Measurements from ENCODE around the gene RTRAF.

Gene RTRAF

DNA sequence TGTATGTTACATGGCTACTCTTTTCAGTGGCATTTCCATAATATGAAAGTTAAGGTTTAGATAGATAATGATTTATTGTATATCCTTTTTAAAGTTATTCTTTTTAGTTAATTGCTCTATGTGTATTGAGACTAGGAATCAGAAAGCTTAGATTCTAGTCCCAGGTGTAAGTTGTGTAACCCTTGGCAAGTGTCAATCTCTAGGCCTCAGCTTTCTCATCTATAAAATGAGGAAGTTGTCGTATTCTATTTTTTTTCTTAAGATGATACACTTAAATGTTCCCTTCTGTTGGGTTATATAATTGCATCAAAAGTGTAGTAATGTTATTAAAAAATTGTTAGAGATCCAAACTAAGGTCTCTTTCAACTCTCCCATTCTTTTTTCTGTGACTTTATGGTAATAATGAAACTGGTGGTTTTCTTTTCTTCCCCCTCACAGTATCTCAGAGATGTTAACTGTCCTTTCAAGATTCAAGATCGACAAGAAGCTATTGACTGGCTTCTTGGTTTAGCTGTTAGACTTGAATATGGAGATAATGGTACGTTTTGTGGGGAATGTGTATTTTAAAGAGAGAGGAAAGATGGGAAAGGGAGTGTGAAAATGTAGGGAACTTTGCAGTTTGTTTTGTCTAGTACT, 4.1 kb downstream of the RTRAF start:
- DNase-seq (ENCODE audit: low read depth), result no peak

DNA sequence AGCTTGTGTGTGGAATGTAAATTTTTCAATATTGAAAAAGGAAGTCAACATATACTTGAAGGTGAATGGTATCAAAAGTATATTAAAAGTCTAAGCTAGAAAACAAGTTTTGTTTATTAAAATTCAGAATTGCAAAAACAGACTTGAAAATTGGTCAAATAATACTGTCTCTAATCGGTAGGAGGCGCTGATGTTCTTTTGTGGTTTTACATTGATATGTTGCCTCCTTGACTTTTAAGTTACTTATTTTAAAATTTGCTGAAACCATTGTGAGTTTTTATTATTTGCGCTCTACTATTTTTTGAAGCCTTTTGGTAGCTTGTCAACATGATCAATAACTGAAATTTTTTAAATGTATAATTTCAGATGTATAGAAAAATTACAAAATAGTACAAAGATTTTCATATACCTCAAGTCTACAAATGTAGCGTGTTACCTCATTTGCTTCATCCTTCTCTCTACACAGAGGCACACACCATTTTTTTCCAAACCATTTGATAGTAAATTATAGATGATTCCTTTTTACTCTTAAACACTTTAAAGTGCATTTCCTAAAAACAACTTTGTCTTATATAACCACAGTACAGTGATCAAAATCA, 6.9 kb downstream of the RTRAF start:
- DNase-seq (ENCODE audit: low read depth), result peak; percentile 58

DNA sequence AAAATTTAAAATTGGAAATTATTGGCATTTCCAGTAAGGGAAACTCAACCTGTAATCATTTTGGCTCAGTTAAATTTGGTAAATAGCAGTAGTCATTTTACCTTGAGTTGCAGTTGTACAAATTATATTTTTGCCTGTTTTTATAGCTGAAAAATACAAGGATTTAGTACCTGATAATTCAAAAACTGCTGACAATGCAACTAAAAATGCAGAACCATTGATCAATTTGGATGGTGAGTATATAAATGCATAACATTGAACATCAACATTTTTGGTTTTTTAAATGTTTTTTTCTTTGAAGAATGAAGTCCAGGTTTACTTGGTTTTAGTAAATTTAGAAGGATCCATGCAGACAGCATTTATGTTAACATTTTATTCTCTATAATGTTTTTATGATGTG, 9.0 kb downstream of the RTRAF start:
- no peak for DNase-seq (ENCODE audit: low read depth)

DNA sequence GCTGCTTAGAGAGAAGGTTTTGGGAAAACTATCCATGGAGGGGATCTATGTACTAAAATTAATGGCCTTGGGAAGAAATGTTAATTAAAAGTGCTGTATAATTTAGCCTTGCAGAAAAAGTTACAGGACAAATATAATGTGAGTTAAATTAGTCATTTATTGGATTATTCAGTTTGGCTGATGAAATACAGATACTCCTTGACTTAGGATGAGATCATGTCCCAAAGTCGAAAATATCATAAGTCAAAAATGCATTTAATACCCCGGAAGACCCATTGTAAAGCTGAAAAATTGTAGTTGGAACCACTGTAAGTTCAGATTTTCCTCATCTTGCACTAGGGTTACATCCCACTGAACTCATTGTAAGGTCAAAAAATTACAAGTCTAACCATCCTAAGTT, 9.7 kb downstream of the RTRAF start:
- peak; percentile 52 for DNase-seq (ENCODE audit: low read depth)

DNA sequence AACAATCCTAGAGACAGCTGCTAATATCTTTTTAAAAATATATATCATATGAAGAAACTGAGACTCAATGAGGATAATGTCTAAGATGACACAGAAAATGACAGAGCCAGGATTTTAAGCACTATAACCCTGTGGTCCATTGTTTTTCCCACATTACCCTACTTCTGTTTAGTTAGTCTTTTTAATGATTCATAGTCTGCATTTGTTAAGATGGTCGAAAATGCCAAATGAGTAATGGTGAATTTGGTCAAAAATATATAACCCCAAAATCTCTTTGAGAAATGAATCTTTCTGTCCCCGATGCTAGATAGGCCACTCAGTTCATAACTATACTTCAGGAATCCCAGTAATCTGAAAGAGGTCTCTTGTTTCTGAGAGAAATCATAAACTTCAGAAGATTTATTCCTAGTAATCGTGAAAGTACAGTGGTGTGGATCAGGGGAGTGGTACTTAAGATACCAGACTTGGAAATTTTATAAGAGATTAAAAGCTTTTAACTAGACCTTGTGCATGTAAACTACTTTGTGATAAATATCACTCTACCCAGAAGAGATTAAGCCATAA, 10.8 kb downstream of the RTRAF start:
- DNase-seq (ENCODE audit: low read depth), result peak; percentile 53

DNA sequence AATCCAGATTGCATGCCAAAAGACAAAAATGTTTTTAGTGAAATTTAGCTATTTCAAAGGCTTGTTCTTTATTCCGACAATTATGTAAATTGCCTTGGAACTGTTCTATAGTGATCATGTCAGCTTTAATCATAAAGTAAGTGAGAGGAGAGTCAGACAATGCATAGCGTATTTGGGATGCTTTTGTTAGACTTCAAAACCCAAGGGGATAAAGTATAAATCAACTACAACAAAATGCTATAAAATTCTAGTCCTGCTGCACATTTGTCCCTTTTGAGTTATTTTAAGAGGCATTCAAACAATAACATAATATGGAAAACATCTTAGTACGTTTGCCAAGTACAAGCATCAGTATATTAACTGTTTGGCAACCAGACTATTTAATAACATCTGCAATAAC, 11.3 kb downstream of the RTRAF start:
- DNase-seq (ENCODE audit: low read depth), result no peak

DNA sequence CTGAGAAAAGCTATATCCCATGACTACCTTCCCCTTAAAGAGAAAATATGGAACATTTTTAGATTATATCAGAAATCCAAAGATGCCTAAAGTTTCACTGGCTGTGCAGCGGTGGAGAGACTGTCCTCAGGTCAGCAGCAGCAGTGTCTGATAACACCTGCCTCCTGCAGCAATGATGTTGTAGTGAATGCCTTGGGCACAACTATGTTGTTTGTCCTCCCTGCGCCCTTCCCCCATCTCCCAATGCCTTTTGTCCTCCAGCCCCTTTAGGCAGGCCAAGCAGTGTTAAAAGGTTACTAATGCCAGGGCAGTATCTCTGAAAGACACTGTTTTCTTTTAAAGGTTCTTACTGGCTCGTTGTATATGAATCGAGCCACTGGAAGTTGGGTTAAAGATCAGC, 13.2 kb downstream of the RTRAF start:
- DNase-seq (ENCODE audit: low read depth), result no peak

DNA sequence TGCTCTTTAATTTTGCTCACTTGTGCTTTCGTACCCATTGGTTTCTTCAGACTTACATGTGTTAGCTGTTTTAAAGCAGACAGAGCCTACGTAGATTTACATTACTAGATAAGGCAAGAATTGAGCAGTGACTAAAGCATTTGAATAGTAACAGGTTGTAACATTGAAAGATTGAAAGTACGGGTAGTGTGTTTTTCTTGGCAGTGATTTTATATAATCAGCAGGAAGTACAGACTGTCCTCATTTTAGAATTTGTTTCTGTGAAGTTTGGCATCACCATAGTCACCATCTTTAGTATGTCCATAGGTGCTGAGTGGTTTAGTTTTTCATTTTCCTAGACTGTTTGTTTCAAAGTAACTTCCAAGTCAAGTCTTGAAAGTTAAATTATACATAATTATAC, 14.0 kb downstream of the RTRAF start:
- no peak for DNase-seq (ENCODE audit: low read depth)

DNA sequence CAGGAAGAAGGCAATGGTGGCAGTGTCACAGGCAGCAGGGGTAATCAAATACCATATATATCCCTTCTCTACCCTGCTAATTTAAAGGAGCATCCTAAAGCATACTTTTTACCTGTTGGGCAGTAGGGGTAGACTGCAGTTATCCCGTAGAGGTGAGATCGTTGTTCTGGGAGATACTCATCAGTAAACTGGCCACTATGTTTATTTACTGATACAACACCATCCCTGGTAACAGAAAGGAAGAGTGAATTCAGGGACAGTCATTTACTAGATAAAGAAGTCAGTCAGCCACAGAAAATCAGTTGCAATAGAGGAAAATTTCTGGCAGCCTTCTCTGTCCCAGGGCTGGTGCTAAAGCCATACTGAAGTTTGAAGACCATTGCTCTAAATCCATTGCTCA, 16.3 kb downstream of the RTRAF start:
- DNase-seq (ENCODE audit: low read depth), result no peak

DNA sequence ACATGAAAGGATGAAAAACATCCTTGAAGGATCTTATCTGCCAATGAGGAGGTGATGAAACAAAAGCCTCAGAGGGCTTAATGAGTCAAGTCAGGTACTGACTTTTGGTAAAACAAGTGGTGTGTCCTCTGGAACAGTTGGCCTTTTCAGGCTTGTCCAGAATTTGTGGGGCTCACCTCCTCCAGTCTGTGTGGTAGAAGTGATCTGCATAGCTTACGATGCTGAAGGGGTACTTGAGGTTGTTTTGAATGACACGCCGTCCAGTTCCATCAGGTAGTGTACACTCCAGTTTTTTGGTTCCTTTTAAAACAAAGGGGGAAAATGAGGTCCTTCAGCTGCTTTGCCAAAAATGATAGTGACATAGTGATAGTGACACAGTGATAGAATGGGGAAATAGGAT, 17.0 kb downstream of the RTRAF start:
- no peak for DNase-seq (ENCODE audit: low read depth)

DNA sequence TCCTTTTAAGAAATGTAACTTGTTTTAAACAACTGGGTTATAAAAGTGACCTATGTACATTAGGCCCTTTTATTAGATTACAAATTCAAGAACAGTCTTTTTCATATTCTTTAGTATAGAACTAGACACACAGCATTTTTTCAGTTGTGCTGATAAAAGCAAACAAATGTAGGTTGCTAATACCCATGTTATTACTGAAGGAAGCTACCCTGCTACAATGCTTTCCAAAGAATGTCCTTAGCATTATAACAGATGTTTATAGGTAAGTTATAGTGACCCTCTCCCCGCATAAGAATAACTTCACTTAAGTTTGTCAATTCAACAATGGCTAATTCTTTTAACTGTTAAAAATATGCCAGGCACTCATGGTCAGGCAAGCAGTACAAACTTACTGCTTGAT, 17.9 kb downstream of the RTRAF start:
- DNase-seq (ENCODE audit: low read depth), result no peak

DNA sequence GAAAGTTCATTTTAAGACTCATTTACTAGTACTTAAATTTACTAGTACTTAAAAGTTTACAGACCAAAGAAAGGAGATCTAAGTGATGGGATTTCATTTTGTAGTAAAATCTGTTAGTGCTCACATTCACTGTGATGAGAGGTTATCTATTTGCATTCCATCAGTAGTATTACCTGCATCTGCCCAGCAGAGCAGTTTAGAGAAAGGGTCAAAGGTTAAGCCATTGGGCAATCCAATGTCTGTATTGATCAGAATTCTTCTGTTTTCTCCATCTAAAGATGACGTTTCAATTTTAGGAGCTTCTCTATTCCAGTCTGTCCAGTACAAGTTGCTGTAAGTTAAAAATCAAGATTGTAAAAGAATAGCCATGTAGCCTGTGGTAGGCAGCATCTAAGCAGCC, 18.3 kb downstream of the RTRAF start:
- no peak for DNase-seq (ENCODE audit: low read depth)

DNA sequence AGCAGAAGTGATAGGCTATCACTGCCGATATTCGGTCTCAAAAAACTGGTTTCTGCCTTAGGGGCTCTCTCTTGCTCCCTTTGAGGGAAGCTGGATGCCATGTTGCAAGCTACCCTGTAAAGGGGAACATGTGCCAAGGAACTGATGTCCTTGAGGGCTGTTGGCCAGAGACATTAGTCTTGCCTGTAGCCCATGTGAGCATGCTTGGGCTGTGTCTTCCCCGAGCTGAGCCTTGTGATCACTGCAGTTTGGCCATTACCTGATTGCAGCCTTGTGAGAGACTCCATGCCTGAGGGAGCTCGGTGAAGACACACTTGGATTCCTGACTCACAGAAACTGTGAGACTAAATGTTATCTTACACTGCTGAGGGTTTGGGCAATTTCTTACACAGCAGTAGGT, 18.8 kb downstream of the RTRAF start:
- no peak for DNase-seq (ENCODE audit: low read depth)

DNA sequence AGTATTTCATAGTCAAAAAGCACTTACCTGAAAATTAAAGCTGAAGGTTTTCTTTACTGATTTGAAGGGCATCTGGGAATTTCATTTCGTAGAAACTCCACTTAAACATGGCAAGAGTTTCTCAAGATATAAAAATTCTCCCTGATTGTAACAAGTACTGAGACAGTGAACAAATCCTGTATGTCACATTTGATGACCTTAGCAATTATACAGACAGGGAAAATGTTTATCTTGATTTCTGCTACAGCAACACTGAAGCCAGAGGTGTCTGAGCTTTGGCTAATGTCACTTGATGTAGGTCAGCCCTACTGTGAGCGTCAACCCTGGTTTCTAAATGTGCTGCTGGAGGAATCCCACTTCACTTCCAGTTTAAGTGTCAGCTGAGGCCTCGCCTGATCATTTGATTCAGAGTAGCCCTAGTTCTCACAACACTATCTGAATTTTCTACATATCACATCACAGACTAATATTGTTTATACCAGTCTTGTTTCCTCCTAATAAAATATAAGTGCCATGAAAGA, 20.9 kb downstream of the RTRAF start:
- no peak for DNase-seq (ENCODE audit: low read depth)

DNA sequence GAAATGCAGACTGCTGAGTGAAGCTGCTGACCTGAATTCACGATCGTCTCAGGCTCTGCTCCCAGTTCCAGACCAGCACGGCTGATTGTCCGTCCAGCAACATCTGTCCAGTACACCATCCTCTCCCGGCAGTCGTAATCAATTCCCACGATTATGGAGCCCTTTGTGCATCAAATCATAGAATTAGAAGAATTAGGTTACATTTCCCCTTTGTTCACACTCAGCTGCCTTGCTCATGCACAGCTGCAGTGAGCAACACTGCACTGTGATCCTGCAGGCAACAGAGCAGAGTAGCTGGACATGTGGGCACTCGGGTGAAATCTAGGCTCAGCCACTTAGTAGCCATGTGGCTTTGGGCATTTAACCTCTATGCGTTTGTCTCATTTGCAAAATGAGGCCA, 22.2 kb downstream of the RTRAF start:
- no peak for DNase-seq (ENCODE audit: low read depth)

DNA sequence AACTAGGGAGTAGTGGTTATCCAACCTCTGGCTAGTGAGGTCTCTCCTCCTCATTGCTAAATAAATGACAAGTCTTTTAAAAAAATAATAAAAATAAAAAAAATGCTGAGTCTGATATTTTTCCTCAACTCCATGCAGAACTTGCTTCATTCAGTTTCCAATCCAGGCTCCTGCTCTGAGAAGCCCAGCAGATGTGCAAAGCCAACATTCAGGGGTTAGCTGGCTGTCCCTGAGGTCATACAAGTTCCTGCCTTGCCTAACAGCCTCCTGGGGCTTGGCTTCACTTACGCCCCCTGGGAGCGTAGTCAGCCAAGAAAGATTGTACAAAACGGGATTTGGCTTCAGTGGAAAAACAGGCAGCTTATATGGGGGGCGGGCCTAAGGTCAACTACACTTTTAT, 23.3 kb downstream of the RTRAF start:
- no peak for DNase-seq (ENCODE audit: low read depth)

DNA sequence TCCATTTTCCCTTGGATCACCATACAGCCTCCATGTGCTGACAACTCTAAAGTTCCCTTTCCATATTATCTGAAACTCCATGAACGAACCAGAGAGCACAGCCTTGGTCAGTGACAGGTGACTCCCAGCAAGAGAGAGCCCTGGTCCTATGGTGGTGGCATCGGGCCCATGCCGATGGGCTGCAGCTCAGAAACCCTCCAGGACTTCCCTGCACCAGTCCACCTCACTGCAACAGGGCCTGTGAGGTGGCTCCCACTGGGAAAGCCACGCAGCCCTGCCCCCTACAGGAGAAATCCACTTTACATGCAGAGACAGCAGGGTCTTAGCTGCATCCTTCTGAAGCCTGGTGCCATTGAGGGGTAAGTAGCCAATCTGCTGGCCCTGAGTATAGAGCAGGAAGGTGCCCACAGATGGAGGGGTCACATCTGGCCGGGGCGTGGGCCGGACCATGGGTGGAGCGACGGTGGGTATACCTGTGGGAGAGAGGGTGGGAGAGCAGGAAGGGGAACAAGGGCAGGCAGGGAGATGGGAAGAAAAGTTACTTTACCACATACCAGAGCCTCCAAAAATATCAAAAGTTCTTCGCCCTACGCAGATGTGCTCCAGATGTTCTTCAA, 24.7 kb downstream of the RTRAF start:
- DNase-seq (ENCODE audit: low read depth), result peak; percentile 29

DNA sequence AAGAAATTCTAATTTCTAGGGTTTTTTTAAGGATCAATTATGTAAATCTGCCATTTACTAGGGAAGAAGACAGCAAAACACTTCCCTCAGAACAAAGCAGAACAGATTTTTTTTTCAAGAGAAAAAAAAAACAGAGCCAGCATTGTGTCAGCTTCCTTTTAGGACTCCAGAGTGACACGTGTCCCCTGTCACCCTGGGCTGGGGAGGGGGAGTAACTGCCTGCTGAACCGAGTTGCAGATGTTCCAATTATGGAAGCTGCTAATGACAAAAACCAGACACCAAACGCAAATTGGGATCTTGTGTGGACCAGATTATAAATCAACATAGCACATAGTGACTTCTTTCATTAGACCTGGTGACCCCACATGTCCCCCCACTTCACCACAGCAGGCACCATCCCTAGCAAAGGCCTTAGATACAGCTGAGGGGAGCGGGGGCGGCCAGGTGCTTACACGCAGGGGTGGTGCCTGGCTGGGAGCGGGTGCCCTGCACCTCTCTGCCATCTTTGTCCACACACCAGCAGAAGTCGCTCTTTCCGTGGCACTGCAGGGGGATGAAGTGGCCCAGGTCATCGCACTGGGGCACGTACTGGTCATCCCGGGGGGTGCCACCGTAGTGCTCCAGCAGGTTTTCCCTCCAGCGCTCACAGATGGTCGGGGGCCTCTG, 25.4 kb downstream of the RTRAF start:
- DNase-seq (ENCODE audit: low read depth), result no peak

DNA sequence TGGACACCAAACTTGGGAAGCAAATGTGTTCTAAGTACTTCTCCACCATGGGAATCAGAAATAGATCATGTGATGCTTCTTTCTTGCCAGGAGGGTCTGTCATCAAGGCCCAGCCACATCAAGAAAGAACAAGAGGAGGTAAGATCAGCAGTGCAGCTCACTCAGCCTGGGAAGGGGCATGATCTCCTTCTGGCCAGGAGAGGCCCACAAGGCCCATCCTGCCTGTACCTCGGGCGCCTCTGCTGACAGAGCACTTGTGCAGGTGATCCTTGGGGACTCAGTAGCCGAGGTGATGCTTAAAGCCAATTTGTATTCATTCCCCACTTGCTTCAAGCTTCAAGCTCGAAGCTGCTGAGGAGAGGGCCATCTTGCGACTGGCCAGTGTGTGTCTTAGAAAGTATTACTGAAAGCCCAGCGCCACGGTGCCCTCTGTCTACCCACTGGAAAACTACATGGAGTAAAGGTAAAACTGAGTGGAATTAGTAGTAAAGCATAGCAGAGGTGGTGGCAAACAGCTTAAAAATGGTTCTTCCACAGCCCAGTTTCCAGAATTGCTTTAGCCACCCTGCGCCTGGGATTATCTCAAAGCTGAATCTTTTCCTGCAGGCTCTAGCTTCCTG, 26.2 kb downstream of the RTRAF start:
- peak; percentile 45 for DNase-seq (ENCODE audit: low read depth)

DNA sequence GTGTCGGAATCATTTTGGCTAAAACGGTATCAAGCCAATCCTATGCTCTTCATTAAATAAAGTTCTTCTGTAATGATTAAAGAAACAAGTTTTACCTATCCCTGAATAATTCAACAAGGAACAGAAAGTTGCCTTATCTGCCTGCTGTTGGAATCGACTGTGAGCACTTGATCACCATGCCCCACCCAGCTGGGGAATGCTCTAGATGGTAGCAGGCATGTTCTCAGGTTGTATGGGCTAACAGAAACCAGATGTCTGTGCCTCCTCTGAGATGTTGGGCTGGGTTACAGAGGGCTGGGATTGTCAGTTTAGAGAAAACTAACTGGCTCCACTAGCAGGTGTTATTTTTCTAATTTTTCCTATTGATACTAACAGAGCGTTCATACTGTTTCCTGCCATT, 28.9 kb downstream of the RTRAF start:
- no peak for DNase-seq (ENCODE audit: low read depth)

DNA sequence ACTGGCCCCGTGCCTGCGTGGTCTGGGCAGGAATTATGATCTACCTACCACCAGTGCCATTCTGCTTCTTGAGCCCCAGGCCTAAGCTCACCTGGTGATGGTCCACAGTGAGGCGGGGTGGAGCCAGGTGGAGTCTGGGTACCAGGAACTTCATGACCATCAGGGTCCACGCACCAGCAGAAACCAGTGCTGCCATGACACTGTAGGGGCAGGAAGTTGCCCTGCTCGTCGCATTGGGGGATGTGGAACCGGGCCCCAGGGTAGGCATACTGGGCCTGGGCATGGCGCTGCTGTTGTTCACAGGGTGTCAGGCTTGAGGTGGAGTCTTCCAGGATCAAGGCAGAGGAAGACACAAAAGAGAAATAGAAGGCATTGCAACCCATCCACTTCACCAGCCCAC, 29.6 kb downstream of the RTRAF start:
- DNase-seq (ENCODE audit: low read depth), result no peak

DNA sequence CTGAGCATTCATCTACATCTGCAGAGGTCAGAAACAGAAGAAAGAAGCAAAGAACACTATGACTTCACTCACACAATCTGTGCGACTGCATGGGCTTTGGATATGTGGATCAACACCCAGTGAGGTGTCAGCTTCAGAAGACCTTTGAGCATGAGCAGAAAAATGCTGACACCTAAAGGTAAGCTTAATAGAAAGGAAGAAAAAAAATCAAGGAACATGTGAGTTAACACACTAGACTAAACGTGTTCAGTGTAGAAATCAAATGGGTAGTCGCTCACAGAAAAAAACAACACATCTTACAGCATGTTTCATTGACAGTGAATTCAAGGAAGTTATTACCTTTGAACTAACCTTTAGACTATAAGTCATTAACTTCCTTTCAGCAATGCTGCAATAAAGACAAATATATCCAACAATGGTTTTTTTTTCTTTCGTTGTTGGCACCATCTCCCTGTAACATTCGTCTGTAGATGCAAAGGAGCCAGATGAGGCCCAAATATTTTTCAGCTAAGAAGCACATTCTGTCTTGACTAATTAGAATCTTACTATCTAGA, 30.9 kb downstream of the RTRAF start:
- no peak for DNase-seq (ENCODE audit: low read depth)

Measured in ELR (cell line).